H9 (cell line): ENCODE data around the gene UNC5C. TPM values are rescaled to one million over a fixed set of nuclear protein-coding genes. Genes with fewer than 3 reads are reported as not detected.

Source experiments
- DNase-seq: peaks from one replicate; pipeline ENCODE4 v3.0.0-alpha.2; 2017
- H2AFZ ChIP-seq: one replicate; pipeline ENCODE4 v1.6.1; 2013; ENCODE audit warnings: mild to moderate bottlenecking, low read length, control low read depth, moderate library complexity
- H2AK5ac ChIP-seq: 2 replicates; pipeline ENCODE4 v1.6.1; 2013; ENCODE audit warnings: low read length, control low read depth, mixed read lengths; ENCODE audit not compliant: insufficient read length
- H2BK120ac ChIP-seq: one replicate; pipeline ENCODE4 v1.6.1; 2013; ENCODE audit warnings: low read depth, mild to moderate bottlenecking, low read length, control low read depth, inconsistent platforms; ENCODE audit not compliant: poor library complexity, severe bottlenecking
- H2BK12ac ChIP-seq: 2 replicates; pipeline ENCODE4 v1.6.1; 2013; ENCODE audit warnings: low read length, control low read depth, mixed read lengths, low read depth; ENCODE audit not compliant: insufficient read length
- H2BK15ac ChIP-seq: 2 replicates; pipeline ENCODE4 v1.6.1; 2013; ENCODE audit warnings: low read depth, low read length, control low read depth
- H2BK20ac ChIP-seq: one replicate; pipeline ENCODE4 v1.6.1; 2013; ENCODE audit warnings: low read depth, mild to moderate bottlenecking, low read length, control low read depth, inconsistent platforms; ENCODE audit not compliant: poor library complexity, severe bottlenecking
- H2BK5ac ChIP-seq: 2 replicates; pipeline ENCODE4 v1.6.1; 2013; ENCODE audit warnings: low read length, control low read depth, mixed read lengths; ENCODE audit not compliant: insufficient read length
- H3K14ac ChIP-seq: 2 replicates; pipeline ENCODE4 v1.6.1; 2013; ENCODE audit warnings: low read length, control low read depth; ENCODE audit not compliant: insufficient read depth
- H3K18ac ChIP-seq: 2 replicates; pipeline ENCODE4 v1.6.1; 2013; ENCODE audit warnings: low read depth, mild to moderate bottlenecking, mixed read lengths, low read length, control low read depth; ENCODE audit not compliant: insufficient read length
- H3K23ac ChIP-seq: 2 replicates; pipeline ENCODE4 v1.6.1; 2013; ENCODE audit warnings: low read length, control low read depth, mixed read lengths, low read depth; ENCODE audit not compliant: insufficient read length
- H3K23me2 ChIP-seq: 2 replicates; pipeline ENCODE4 v1.6.1; 2013; ENCODE audit warnings: low read depth, mild to moderate bottlenecking, mixed read lengths, low read length, control low read depth; ENCODE audit not compliant: insufficient read length, poor library complexity, severe bottlenecking
- H3K27ac ChIP-seq: 2 replicates; pipeline ENCODE4 v1.5.1; 2013; ENCODE audit warnings: low read length, control low read depth, mixed read lengths, low read depth; ENCODE audit not compliant: insufficient read length
- H3K27me3 ChIP-seq: 2 replicates; pipeline ENCODE4 v1.6.1; 2013; ENCODE audit warnings: low read length, control low read depth, inconsistent platforms; ENCODE audit not compliant: insufficient read depth
- H3K4ac ChIP-seq: 2 replicates; pipeline ENCODE4 v1.6.1; 2013; ENCODE audit warnings: low read depth, mild to moderate bottlenecking, control low read depth, inconsistent platforms, low read length, moderate library complexity
- H3K4me1 ChIP-seq: 2 replicates; pipeline ENCODE4 v1.6.1; 2013; ENCODE audit warnings: low read length, control low read depth, inconsistent platforms; ENCODE audit not compliant: insufficient read depth
- H3K4me2 ChIP-seq: 2 replicates; pipeline ENCODE4 v1.6.1; 2013; ENCODE audit warnings: low read length, control low read depth, mixed read lengths; ENCODE audit not compliant: insufficient read length, insufficient read depth
- H3K56ac ChIP-seq: 2 replicates; pipeline ENCODE4 v1.6.1; 2013; ENCODE audit warnings: low read depth, mild to moderate bottlenecking, mixed read lengths, low read length, control low read depth; ENCODE audit not compliant: insufficient read length
- H3K79me1 ChIP-seq: 2 replicates; pipeline ENCODE4 v1.6.1; 2013; ENCODE audit warnings: low read depth, mild to moderate bottlenecking, moderate library complexity, low read length, control low read depth, inconsistent platforms; ENCODE audit not compliant: insufficient read depth, poor library complexity, severe bottlenecking
- H3K79me2 ChIP-seq: 2 replicates; pipeline ENCODE4 v1.6.1; 2013; ENCODE audit warnings: low read length, control low read depth, inconsistent platforms; ENCODE audit not compliant: insufficient read depth
- H3K9ac ChIP-seq: 2 replicates; pipeline ENCODE4 v1.6.1; 2013; ENCODE audit warnings: low read length, control low read depth, mixed read lengths; ENCODE audit not compliant: insufficient read length; ENCODE audit errors: extremely low read depth
- H3K9me3 ChIP-seq: one replicate; pipeline ENCODE4 v1.6.1; 2013; ENCODE audit warnings: low read depth, low read length, inconsistent platforms; ENCODE audit not compliant: control insufficient read depth
- H3T11ph ChIP-seq: one replicate; pipeline ENCODE4 v1.6.1; 2013; ENCODE audit warnings: mild to moderate bottlenecking, low read length, control low read depth, inconsistent platforms
- H4K20me1 ChIP-seq: one replicate; pipeline ENCODE4 v1.6.1; 2013; ENCODE audit not compliant: control insufficient read depth, insufficient read length, insufficient read depth
- H4K5ac ChIP-seq: 2 replicates; pipeline ENCODE4 v1.6.1; 2013; ENCODE audit warnings: low read depth, mild to moderate bottlenecking, mixed read lengths, low read length, control low read depth; ENCODE audit not compliant: insufficient read length
- H4K8ac ChIP-seq: replicated peaks from 2 replicates; pipeline ENCODE4 v1.6.1; 2013; ENCODE audit warnings: low read length, control low read depth, mixed read lengths, low read depth; ENCODE audit not compliant: insufficient read length
- H4K91ac ChIP-seq: 2 replicates; pipeline ENCODE4 v1.6.1; 2013; ENCODE audit warnings: low read depth, mild to moderate bottlenecking, moderate library complexity, mixed read lengths, low read length, control low read depth; ENCODE audit not compliant: insufficient read length
- H3K27ac Mint-ChIP-seq, 3 experiments: 2 replicates in 2 of 3; 3 replicates in 1 of 3; pipeline ENCODE4 v1.8.0; 2020 to 2021; ENCODE audit warnings: mixed read lengths in 3 of 3, mild to moderate bottlenecking in 1 of 3, moderate library complexity in 1 of 3
- H3K27me3 Mint-ChIP-seq: 2 replicates; pipeline ENCODE4 v1.8.0; 2021; ENCODE audit warnings: low read depth, mild to moderate bottlenecking, moderate library complexity, mixed read lengths
- H3K36me3 Mint-ChIP-seq, 3 experiments: 2 replicates in 2 of 3; 3 replicates in 1 of 3; pipeline ENCODE4 v1.8.0; 2020 to 2021; ENCODE audit warnings: low read depth in 3 of 3, mixed read lengths in 3 of 3; ENCODE audit not compliant: insufficient read depth in 1 of 3
- H3K4me1 Mint-ChIP-seq, 2 experiments: 2 replicates each; pipeline ENCODE4 v1.8.0; 2020; ENCODE audit warnings: mixed read lengths in 2 of 2
- H3K4me3 Mint-ChIP-seq, 2 experiments: 2 replicates in 1 of 2; 3 replicates in 1 of 2; pipeline ENCODE4 v1.8.0; 2020 to 2021; ENCODE audit warnings: mild to moderate bottlenecking in 2 of 2, mixed read lengths in 2 of 2, moderate library complexity in 1 of 2
- H3K9me3 Mint-ChIP-seq, 2 experiments: 2 replicates in 1 of 2; 3 replicates in 1 of 2; pipeline ENCODE4 v1.8.0; 2020; ENCODE audit warnings: mild to moderate bottlenecking in 2 of 2, mixed read lengths in 2 of 2, moderate library complexity in 1 of 2
- WGBS: extraction: QIAGEN DNeasy Blood & Tissue Kit; methylation state at CpG from one replicate; pipeline ENCODE4 v1.1.7; 2013; ENCODE audit warnings: missing lambda C conversion rate, low lambda C conversion rate, mixed read lengths; ENCODE audit not compliant: insufficient read length; ENCODE audit errors: extremely low coverage; 5-methylcytosine and 5-hydroxymethylcytosine counted together
- total RNA-seq: library from RNA; stranded (reverse); gene quantifications from 2 replicates; pipeline ENCODE4 v1.2.1, GENCODE V29; 2021
- TF ChIP-seq, protein P1 (sequence below): fragments of 200-600 bp; sonication (generic); conservative IDR thresholded peaks from 3 replicates; pipeline ENCODE4 v1.8.0; 2021; ENCODE audit warnings: antibody characterized with exemption, mild to moderate bottlenecking

UNC5C gene
- total RNA-seq, 1 experiment from 2014 or later, result not detected

DNA sequence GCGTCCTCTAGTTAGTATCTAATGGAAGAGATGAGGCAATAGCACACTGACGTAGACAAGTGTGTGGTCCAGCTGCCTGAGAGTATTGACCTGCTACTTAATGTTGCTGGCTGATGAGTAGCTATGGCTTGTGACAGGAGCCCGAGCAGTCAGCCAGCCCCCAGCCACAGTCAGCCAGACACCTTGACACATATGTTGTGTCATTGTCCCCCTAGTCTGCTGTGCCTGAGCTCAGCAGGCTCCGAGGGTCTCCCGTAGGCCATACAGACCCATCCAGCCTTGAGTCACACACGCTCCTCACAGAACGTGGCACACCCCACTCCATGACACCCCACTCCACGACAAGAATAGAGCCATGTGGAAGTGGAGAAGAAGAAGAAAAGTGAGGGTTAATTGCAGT is 362.1 kb downstream of the UNC5C start:
- Mint-ChIP-seq H3K36me3 (peaks cover 0 to 1% (median 0%) of the 10 kb centered on the region in 3 experiments; a peak in 1 of 7 replicates), H3K9me3 (no peaks in the 10 kb centered on the region), H3K27ac (no peak overlapping the region; a peak in 1 of 7 replicates), H3K4me1 (peaks cover 9 to 11% of the 10 kb centered on the region in 2 experiments), H3K4me3 (no peak overlapping the region), H3K27me3 (peaks cover 11% of the 10 kb centered on the region)
- Histone ChIP-seq H3K14ac (no peak overlapping the region), H3K79me1 (no peaks in the 10 kb centered on the region), H3K9me3 (no peaks in the 10 kb centered on the region), H3K4me2 (no peak overlapping the region), H3K23ac (no peak overlapping the region), H3K4ac (no peak overlapping the region), H4K20me1 (no peaks in the 10 kb centered on the region), H2BK15ac (no peak overlapping the region), H3K23me2 (no peaks in the 10 kb centered on the region), H4K5ac (no peak overlapping the region), H3K4me1 (no peaks in the 10 kb centered on the region), H3K9ac (no peak overlapping the region), H2AK5ac (no peak overlapping the region), H3T11ph (no peak overlapping the region), H3K56ac (no peak overlapping the region), H3K27me3 (no peaks in the 10 kb centered on the region), H2BK12ac (no peak overlapping the region), H4K91ac (no peak overlapping the region), H2BK20ac (no peak overlapping the region), H3K79me2 (no peaks in the 10 kb centered on the region), H3K18ac (no peak overlapping the region), H2BK5ac (no peak overlapping the region), H3K27ac (no peak overlapping the region), H2AFZ (no peak overlapping the region), H2BK120ac (no peak overlapping the region), H4K8ac (no peak overlapping the region)
- TF ChIP-seq, protein P1, sequence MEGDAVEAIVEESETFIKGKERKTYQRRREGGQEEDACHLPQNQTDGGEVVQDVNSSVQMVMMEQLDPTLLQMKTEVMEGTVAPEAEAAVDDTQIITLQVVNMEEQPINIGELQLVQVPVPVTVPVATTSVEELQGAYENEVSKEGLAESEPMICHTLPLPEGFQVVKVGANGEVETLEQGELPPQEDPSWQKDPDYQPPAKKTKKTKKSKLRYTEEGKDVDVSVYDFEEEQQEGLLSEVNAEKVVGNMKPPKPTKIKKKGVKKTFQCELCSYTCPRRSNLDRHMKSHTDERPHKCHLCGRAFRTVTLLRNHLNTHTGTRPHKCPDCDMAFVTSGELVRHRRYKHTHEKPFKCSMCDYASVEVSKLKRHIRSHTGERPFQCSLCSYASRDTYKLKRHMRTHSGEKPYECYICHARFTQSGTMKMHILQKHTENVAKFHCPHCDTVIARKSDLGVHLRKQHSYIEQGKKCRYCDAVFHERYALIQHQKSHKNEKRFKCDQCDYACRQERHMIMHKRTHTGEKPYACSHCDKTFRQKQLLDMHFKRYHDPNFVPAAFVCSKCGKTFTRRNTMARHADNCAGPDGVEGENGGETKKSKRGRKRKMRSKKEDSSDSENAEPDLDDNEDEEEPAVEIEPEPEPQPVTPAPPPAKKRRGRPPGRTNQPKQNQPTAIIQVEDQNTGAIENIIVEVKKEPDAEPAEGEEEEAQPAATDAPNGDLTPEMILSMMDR, result no peak
- DNase-seq, result no peak
- no CpG with 5 or more reads among the region's 8 CpGs for WGBS
